HL-60 (cell line): ENCODE results near the gene C16orf86.
A peak's percentile ranks its signal among the peaks of the same experiment; 100 is the strongest.

Source experiments
- DNase-seq, 2 experiments: peaks; one replicate each; pipeline ENCODE4 v3.0.0-alpha.2; 2010 to 2020; ENCODE audit warnings: low read depth in 1 of 2, low spot score in 1 of 2
- H3K27ac ChIP-seq: fragments of 250-450 bp; sonication (Bioruptor Pico); replicated peaks from 2 replicates; pipeline ENCODE4 v1.5.1; 2020; ENCODE audit warnings: mild to moderate bottlenecking, moderate library complexity
- H3K27me3 ChIP-seq: fragments of 250-450 bp; sonication (Bioruptor Pico); 2 replicates; pipeline ENCODE4 v1.5.1; 2021; ENCODE audit warnings: mild to moderate bottlenecking, moderate library complexity; ENCODE audit not compliant: insufficient read depth, poor library complexity, severe bottlenecking
- H3K4me3 ChIP-seq: replicated peaks from 2 replicates; pipeline ENCODE4 v1.5.1; 2011; ENCODE audit warnings: mild to moderate bottlenecking, control low read depth, low read length; ENCODE audit not compliant: insufficient read depth
- GABPA ChIP-seq: IDR thresholded peaks from 2 replicates; pipeline ENCODE4 v1.6.1; 2012; ENCODE audit warnings: low read depth
- POLR2AphosphoS5 ChIP-seq: IDR thresholded peaks from 2 replicates; pipeline ENCODE4 v1.6.1; 2012; ENCODE audit warnings: low read depth
- SPI1 ChIP-seq: IDR thresholded peaks from 2 replicates; pipeline ENCODE4 v1.6.1; 2012; ENCODE audit warnings: low read depth, mild to moderate bottlenecking, borderline replicate concordance
- TF ChIP-seq, protein P1 (sequence below): IDR thresholded peaks from one replicate; pipeline ENCODE4 v1.5.1; 2011; ENCODE audit warnings: low read length, control low read depth, inconsistent platforms; ENCODE audit not compliant: insufficient read depth
- TF ChIP-seq, protein P2 (sequence below): IDR thresholded peaks from 2 replicates; pipeline ENCODE4 v1.6.1; 2012; ENCODE audit warnings: low read depth; ENCODE audit not compliant: insufficient replicate concordance

C16orf86 gene

DNA sequence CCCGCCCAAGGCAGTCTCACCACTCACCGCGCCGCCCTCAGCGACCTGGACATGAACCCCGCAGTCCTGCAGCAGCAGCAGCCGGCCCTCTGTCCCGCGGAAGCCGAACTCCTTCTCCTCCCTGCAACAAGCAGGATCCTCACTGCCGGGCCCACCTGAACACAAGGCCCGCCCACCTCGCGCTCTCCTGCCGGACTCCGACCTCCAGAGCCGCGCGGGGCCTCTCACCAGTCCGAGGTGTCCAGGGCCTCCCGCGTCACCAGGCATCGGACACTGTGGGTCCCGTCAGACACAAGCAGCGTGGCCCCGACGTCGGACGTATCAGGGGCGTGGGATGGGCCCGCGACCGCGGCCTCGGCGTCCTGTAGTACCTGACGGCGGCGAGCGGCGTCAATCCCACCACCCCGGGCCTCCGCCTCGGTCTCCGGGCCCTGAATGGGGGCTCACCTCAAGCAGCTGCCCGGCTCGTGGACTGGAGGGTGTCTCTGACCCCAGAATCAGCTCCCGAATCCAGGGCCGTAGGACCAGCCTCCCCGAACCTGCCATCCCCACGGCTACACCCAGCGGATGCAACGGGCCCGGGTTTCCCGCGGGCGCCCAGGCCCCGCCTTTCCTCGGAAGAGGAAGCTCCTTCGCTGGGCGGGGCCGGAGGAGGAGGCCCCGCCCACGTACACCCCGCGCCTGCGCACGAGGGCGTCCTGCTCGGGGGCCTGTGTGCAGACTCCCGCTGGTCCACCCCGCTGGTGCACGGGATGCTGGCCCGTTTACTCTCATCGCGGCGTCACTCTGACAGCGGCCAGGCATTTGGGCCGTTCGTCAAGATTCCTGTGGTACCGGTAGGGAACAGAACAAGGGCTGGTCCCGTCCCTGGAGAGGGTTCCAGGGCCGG is 6.7 kb upstream of the C16orf86 start, which contains the start of gene ACD:
Gene ACD, minus strand, starts transcription at position 586 of the 889 bp plus-strand sequence. Its CDS starts 40 bp downstream, at position 546.
- TF ChIP-seq, protein P1, sequence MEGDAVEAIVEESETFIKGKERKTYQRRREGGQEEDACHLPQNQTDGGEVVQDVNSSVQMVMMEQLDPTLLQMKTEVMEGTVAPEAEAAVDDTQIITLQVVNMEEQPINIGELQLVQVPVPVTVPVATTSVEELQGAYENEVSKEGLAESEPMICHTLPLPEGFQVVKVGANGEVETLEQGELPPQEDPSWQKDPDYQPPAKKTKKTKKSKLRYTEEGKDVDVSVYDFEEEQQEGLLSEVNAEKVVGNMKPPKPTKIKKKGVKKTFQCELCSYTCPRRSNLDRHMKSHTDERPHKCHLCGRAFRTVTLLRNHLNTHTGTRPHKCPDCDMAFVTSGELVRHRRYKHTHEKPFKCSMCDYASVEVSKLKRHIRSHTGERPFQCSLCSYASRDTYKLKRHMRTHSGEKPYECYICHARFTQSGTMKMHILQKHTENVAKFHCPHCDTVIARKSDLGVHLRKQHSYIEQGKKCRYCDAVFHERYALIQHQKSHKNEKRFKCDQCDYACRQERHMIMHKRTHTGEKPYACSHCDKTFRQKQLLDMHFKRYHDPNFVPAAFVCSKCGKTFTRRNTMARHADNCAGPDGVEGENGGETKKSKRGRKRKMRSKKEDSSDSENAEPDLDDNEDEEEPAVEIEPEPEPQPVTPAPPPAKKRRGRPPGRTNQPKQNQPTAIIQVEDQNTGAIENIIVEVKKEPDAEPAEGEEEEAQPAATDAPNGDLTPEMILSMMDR, result no peak
- TF ChIP-seq SPI1 (peak; percentile 35; the same call in 1 of the 2 replicates), POLR2AphosphoS5 (no peak)
- Histone ChIP-seq H3K27ac (peak within 1 kb of the TSS; percentile 84), H3K4me3 (peak within 1 kb of the TSS; percentile 95), H3K27me3 (no peaks in the 10 kb centered on the region)
- DNase-seq, result peak; percentile 83 to 86

DNA sequence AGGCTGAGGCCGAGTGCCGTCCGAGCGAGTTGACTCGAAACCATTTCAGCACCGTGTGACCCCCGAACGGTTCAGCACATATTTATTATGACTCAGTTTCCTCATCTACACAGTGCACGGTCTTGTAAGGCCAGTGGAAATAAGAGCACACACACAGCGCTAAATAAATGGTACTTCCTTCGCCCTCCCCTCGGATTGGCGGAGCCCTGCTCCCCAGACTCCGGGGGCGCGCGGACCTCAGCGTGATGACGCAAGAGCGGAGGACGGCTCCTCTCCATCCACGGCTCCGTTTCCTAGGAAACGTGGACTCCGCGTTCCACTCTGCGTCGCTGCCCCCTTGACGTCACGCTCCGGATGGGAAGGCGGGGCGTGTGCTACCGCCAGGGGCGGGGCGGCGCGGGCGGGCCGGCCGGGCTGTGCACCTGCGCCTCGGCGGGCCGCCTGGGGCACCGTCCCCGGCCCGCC is 6.0 kb upstream of the C16orf86 start, which contains the start of gene PARD6A:
Gene PARD6A, plus strand, starts transcription at position 397 of the 465 bp plus-strand sequence. CDS start 79 bp downstream, outside the sequence.
- no peaks in the 10 kb centered on the region for H3K27me3 ChIP-seq
- peak within 1 kb of the TSS; percentile 95 for H3K4me3 ChIP-seq
- peak; percentile 95 to 96 for DNase-seq
- peak within 1 kb of the TSS; percentile 84 for H3K27ac ChIP-seq
- TF ChIP-seq POLR2AphosphoS5 (no peak; the same call in 1 of the 2 replicates), GABPA (no peak)
- TF ChIP-seq, protein P2, sequence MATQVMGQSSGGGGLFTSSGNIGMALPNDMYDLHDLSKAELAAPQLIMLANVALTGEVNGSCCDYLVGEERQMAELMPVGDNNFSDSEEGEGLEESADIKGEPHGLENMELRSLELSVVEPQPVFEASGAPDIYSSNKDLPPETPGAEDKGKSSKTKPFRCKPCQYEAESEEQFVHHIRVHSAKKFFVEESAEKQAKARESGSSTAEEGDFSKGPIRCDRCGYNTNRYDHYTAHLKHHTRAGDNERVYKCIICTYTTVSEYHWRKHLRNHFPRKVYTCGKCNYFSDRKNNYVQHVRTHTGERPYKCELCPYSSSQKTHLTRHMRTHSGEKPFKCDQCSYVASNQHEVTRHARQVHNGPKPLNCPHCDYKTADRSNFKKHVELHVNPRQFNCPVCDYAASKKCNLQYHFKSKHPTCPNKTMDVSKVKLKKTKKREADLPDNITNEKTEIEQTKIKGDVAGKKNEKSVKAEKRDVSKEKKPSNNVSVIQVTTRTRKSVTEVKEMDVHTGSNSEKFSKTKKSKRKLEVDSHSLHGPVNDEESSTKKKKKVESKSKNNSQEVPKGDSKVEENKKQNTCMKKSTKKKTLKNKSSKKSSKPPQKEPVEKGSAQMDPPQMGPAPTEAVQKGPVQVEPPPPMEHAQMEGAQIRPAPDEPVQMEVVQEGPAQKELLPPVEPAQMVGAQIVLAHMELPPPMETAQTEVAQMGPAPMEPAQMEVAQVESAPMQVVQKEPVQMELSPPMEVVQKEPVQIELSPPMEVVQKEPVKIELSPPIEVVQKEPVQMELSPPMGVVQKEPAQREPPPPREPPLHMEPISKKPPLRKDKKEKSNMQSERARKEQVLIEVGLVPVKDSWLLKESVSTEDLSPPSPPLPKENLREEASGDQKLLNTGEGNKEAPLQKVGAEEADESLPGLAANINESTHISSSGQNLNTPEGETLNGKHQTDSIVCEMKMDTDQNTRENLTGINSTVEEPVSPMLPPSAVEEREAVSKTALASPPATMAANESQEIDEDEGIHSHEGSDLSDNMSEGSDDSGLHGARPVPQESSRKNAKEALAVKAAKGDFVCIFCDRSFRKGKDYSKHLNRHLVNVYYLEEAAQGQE, result no peak

DNA sequence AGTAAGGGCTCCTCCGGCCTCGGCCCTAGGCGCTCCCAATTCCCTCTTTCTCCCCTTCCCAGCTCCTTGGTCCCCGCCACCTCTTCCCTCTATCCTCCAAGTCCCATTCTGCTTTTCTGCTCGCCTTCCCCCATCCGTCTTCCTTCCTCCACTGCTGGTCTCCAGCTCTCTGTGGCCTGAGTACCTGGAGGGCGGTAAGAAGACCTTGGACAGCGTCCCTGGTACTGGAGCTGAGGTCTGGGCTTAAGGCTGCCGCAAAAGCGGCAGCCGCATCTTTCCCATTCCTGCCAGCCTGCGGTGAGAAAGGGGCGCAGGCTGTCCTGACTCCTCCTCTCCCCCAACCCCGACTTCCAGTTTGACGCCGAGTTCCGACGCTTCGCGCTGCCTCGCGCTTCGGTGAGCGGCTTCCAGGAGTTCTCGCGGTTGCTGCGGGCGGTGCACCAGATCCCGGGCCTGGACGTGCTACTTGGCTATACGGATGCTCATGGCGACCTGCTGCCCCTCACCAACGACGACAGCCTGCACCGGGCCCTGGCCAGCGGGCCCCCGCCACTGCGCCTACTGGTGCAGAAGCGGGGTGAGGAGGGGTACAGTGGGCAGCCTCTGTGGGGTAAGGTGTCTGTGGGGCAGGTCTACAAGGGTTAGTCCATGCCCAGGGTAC is 5.4 kb upstream of the C16orf86 start:
- Histone ChIP-seq H3K27me3 (no peaks in the 10 kb centered on the region), H3K27ac (no peak overlapping the region), H3K4me3 (peak overlapping the region; percentile 43)
- DNase-seq, result no peak
- TF ChIP-seq, protein P2, result peak; percentile 90
- TF ChIP-seq SPI1, result no peak

DNA sequence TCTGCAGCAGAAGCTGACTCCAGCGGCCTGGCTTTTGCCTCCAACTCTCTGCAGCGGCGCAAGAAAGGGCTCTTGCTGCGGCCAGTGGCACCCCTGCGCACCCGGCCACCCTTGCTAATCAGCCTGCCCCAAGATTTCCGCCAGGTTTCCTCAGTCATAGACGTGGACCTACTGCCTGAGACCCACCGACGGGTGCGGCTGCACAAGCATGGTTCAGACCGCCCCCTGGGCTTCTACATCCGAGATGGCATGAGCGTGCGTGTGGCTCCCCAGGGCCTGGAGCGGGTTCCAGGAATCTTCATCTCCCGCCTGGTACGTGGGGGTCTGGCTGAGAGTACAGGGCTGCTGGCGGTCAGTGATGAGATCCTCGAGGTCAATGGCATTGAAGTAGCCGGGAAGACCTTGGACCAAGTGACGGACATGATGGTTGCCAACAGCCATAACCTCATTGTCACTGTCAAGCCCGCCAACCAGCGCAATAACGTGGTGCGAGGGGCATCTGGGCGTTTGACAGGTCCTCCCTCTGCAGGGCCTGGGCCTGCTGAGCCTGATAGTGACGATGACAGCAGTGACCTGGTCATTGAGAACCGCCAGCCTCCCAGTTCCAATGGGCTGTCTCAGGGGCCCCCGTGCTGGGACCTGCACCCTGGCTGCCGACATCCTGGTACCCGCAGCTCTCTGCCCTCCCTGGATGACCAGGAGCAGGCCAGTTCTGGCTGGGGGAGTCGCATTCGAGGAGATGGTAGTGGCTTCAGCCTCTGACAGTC is 4.5 kb upstream of the C16orf86 start:
- Histone ChIP-seq H3K27ac (no peak overlapping the region), H3K4me3 (no peak overlapping the region), H3K27me3 (no peaks in the 10 kb centered on the region)
- no peak for TF ChIP-seq SPI1
- TF ChIP-seq, protein P1, result no peak
- TF ChIP-seq, protein P2, result no peak
- TF ChIP-seq GABPA, result no peak
- no peak for TF ChIP-seq POLR2AphosphoS5
- DNase-seq, result no peak
